ENCODE results near the gene SPAG9. TPM values are rescaled to one million over a fixed set of nuclear protein-coding genes. Genes with fewer than 3 reads are reported as not detected.

SPAG9 gene
- total and polyA plus RNA-seq, 2 of the 8 experiments (the other 6 are each of a cell fraction or from before 2014, with no cell fraction given), result 9.8 to 63.8 TPM

DNA sequence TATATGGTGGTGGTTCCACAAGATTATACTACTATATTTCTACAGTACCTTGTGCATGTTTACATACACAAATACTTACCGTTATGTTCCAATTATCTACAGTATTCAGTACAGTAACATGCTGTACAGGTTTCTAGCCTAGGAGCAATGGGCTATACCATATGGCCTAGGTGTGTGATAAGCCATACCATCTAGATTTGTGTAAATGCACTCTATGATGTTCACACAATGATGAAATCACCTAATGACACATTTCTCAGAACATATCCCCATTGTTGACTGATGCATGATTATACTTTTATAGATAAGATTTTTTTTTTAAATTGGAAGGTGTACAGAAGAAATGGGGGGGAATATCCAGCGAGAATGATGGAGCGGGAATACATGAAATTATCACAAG is 131.5 kb downstream of the SPAG9 start:
- H2BK20ac ChIP-seq (ENCODE audit: low read length), result no peak overlapping the region
- CTCF ChIA-PET (ENCODE audit: partially characterized antibody), result no interaction called here
- no peak overlapping the region for H4K91ac ChIP-seq (replicated peaks; ENCODE audit: insufficient read length, low read length)
- no peak overlapping the region for H2AFZ ChIP-seq (ENCODE audit: low read length)
- H3K4me1 ChIP-seq (replicated peaks in 1 of 4; ENCODE audit: control insufficient read depth in 3 of 4, insufficient read depth in 4 of 4, low read length in 3 of 4), result no peaks in the 10 kb centered on the region
- TF ChIP-seq, protein P1, sequence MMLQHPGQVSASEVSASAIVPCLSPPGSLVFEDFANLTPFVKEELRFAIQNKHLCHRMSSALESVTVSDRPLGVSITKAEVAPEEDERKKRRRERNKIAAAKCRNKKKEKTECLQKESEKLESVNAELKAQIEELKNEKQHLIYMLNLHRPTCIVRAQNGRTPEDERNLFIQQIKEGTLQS (IDR thresholded peaks at IDR 0.05; ENCODE audit: insufficient read depth, low read depth, low read length), result no peak
- TF ChIP-seq, protein P2, sequence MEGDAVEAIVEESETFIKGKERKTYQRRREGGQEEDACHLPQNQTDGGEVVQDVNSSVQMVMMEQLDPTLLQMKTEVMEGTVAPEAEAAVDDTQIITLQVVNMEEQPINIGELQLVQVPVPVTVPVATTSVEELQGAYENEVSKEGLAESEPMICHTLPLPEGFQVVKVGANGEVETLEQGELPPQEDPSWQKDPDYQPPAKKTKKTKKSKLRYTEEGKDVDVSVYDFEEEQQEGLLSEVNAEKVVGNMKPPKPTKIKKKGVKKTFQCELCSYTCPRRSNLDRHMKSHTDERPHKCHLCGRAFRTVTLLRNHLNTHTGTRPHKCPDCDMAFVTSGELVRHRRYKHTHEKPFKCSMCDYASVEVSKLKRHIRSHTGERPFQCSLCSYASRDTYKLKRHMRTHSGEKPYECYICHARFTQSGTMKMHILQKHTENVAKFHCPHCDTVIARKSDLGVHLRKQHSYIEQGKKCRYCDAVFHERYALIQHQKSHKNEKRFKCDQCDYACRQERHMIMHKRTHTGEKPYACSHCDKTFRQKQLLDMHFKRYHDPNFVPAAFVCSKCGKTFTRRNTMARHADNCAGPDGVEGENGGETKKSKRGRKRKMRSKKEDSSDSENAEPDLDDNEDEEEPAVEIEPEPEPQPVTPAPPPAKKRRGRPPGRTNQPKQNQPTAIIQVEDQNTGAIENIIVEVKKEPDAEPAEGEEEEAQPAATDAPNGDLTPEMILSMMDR (IDR thresholded peaks at IDR 0.05; ENCODE audit: control extremely low read depth in 1 of 3, insufficient read depth in 1 of 3, low read depth in 1 of 3, low read length in 3 of 3), result no peak
- TF ChIP-seq SIX5 (IDR thresholded peaks at IDR 0.05; ENCODE audit: low read depth, low read length), result no peak
- TF ChIP-seq ASH2L (IDR thresholded peaks at IDR 0.05; ENCODE audit: low read length), result no peak
- no peak for TF ChIP-seq RBBP5 (IDR thresholded peaks at IDR 0.05; ENCODE audit: borderline replicate concordance, low read depth, low read length)
- TF ChIP-seq CBX5 (IDR thresholded peaks at IDR 0.05; ENCODE audit: low read depth, low read length), result no peak
- no peak for TF ChIP-seq POLR2AphosphoS5 (IDR thresholded peaks at IDR 0.05; ENCODE audit: low read depth, low read length)
- no peak overlapping the region for H2BK120ac ChIP-seq (replicated peaks; ENCODE audit: low read depth, low read length)
- DNase-seq (ENCODE audit: low read depth in 1 of 2, low spot score in 2 of 2) (no peak), FAIRE-seq (no peak)
- no peak overlapping the region for H3K56ac ChIP-seq (replicated peaks; ENCODE audit: insufficient read length, low read depth, low read length)
- peaks cover 0 to 2% of the 10 kb centered on the region in 2 experiments for H4K20me1 ChIP-seq (replicated peaks in 1 of 2; ENCODE audit: control insufficient read depth in 1 of 2, insufficient read depth in 2 of 2, low read length in 2 of 2)
- H3K4me3 ChIP-seq (ENCODE audit: extremely low read depth in 1 of 4, insufficient read depth in 2 of 4, low read depth in 3 of 4, low read length in 4 of 4), result no peak overlapping the region
- no peaks in the 10 kb centered on the region for H3K9me3 ChIP-seq (ENCODE audit: insufficient read depth in 2 of 2, low read depth in 1 of 2, low read length in 1 of 2)
- H3K23ac ChIP-seq (ENCODE audit: insufficient read length), result no peak overlapping the region
- no peak overlapping the region for H4K5ac ChIP-seq (ENCODE audit: insufficient read length, low read depth, low read length)
- H2AK5ac ChIP-seq (ENCODE audit: low read depth, low read length), result no peak overlapping the region
- H3K23me2 ChIP-seq (ENCODE audit: low read depth, low read length), result no peaks in the 10 kb centered on the region
- 96 to 100% methylated on average over 2 to 3 of the region's 3 CpGs for WGBS, 2 experiments (ENCODE audit: extremely low coverage in 1 of 2, insufficient coverage in 1 of 2, insufficient read length in 1 of 2, insufficient replicate concordance in 2 of 2, low coverage in 1 of 2, low lambda C conversion rate in 2 of 2, missing lambda C conversion rate in 1 of 2)
- peaks cover 13 to 54% (median 36%) of the 10 kb centered on the region in 4 experiments; a peak in 7 of 8 replicates for H3K36me3 ChIP-seq (ENCODE audit: control insufficient read depth in 2 of 4, insufficient read depth in 4 of 4, low read length in 3 of 4)
- POLR2A ChIA-PET (ENCODE audit: partially characterized antibody), result interaction anchor here (0.6 kb wide), 1 partner anchor 288 kb away, joined by 3 read pairs; no protein-coding TSS in a partner anchor
- H3K4me2 ChIP-seq (ENCODE audit: insufficient read depth in 1 of 2, low read depth in 2 of 2, low read length in 2 of 2), result no peak overlapping the region
- H2BK5ac ChIP-seq (ENCODE audit: low read depth, low read length), result no peak overlapping the region
- H3K79me2 ChIP-seq (ENCODE audit: control insufficient read depth in 1 of 2, insufficient read depth in 2 of 2, low read length in 2 of 2), result no peaks in the 10 kb centered on the region
- H3K14ac ChIP-seq (ENCODE audit: insufficient read length), result no peak overlapping the region
- no peak overlapping the region for H3K4ac ChIP-seq (replicated peaks; ENCODE audit: insufficient read length, low read depth, low read length)
- no peak overlapping the region for H4K8ac ChIP-seq (ENCODE audit: extremely low read depth, insufficient read depth, low read length)
- H3K27ac ChIP-seq (ENCODE audit: low read depth, low read length), result no peak overlapping the region
- no peak overlapping the region for H2BK15ac ChIP-seq (ENCODE audit: low read length)
- H3K18ac ChIP-seq (ENCODE audit: extremely low read depth, low read length), result no peak overlapping the region
- H3K79me1 ChIP-seq (ENCODE audit: low read depth, low read length), result no peaks in the 10 kb centered on the region
- H3K27me3 ChIP-seq (replicated peaks in 1 of 4; ENCODE audit: control insufficient read depth in 3 of 4, extremely low read depth in 1 of 4, insufficient read depth in 3 of 4, low read length in 3 of 4), result no peaks in the 10 kb centered on the region
- H3K9ac ChIP-seq (replicated peaks in 1 of 4; ENCODE audit: extremely low read depth in 1 of 4, low read depth in 3 of 4, low read length in 3 of 4), result no peak overlapping the region
- no peak overlapping the region for H2BK12ac ChIP-seq (ENCODE audit: low read depth, low read length)

All from H1 (cell line).